GM23248 (cell line): ENCODE results near the gene HOXC9. TPM values are rescaled to one million over a fixed set of nuclear protein-coding genes. Genes with fewer than 3 reads are reported as not detected.

Source experiments
- DNase-seq: peaks from one replicate; pipeline ENCODE4 v3.0.0-alpha.2; 2015
- H2AFZ ChIP-seq: fragments of 200-600 bp; sonication (generic); 2 replicates; pipeline ENCODE4 v1.6.1; 2016; ENCODE audit warnings: antibody characterized with exemption
- H3F3A ChIP-seq: fragments of 200-600 bp; sonication (generic); 2 replicates; pipeline ENCODE4 v1.6.1; 2016; ENCODE audit warnings: mild to moderate bottlenecking, antibody characterized with exemption, mixed run types; ENCODE audit not compliant: insufficient read depth
- H3K27ac ChIP-seq: fragments of 200-600 bp; sonication (generic); 2 replicates; pipeline ENCODE4 v1.5.1; 2016; ENCODE audit warnings: mild to moderate bottlenecking
- H3K27me3 ChIP-seq: fragments of 200-600 bp; sonication (generic); replicated peaks from 2 replicates; pipeline ENCODE4 v1.6.1; 2016; ENCODE audit warnings: mild to moderate bottlenecking; ENCODE audit not compliant: insufficient read depth
- H3K36me3 ChIP-seq: fragments of 200-600 bp; sonication (generic); 2 replicates; pipeline ENCODE4 v1.6.1; 2016; ENCODE audit warnings: low read depth, mild to moderate bottlenecking
- H3K4me1 ChIP-seq: fragments of 200-600 bp; sonication (generic); 2 replicates; pipeline ENCODE4 v1.6.1; 2016; ENCODE audit warnings: mild to moderate bottlenecking; ENCODE audit not compliant: insufficient read depth
- H3K4me2 ChIP-seq: fragments of 200-600 bp; sonication (generic); one replicate; pipeline ENCODE4 v1.6.1; 2016; ENCODE audit warnings: mild to moderate bottlenecking; ENCODE audit not compliant: unreplicated experiment
- H3K4me3 ChIP-seq: fragments of 200-600 bp; sonication (generic); 2 replicates; pipeline ENCODE4 v1.5.1; 2016; ENCODE audit warnings: mild to moderate bottlenecking
- H3K79me2 ChIP-seq: fragments of 200-600 bp; sonication (generic); 2 replicates; pipeline ENCODE4 v1.6.1; 2016; ENCODE audit warnings: mild to moderate bottlenecking; ENCODE audit not compliant: insufficient read depth
- H3K9ac ChIP-seq: fragments of 200-600 bp; sonication (generic); 2 replicates; pipeline ENCODE4 v1.6.1; 2016; ENCODE audit warnings: mild to moderate bottlenecking
- H3K9me2 ChIP-seq: fragments of 200-600 bp; sonication (generic); 2 replicates; pipeline ENCODE4 v1.6.1; 2016; ENCODE audit warnings: mixed run types, mild to moderate bottlenecking, moderate library complexity; ENCODE audit not compliant: insufficient read depth
- H3K9me3 ChIP-seq: fragments of 200-600 bp; sonication (generic); one replicate; pipeline ENCODE4 v1.6.1; 2017; ENCODE audit warnings: low read depth
- H4K20me1 ChIP-seq: fragments of 200-600 bp; sonication (generic); 2 replicates; pipeline ENCODE4 v1.6.0; 2016; ENCODE audit not compliant: insufficient read depth
- EZH2 ChIP-seq: fragments of 200-600 bp; sonication (generic); IDR thresholded peaks from 2 replicates; pipeline ENCODE4 v1.6.1; 2018; ENCODE audit warnings: antibody characterized with exemption, mild to moderate bottlenecking; ENCODE audit not compliant: insufficient read depth, poor library complexity, severe bottlenecking
- EZH2phosphoT487 ChIP-seq: fragments of 200-600 bp; sonication (generic); IDR thresholded peaks from 2 replicates; pipeline ENCODE4 v1.6.1; 2018; ENCODE audit warnings: antibody characterized with exemption, moderate library complexity, mild to moderate bottlenecking, low read depth; ENCODE audit not compliant: insufficient read depth
- WGBS, 2 experiments: methylation state at CpG; one replicate each; pipeline ENCODE4 v1.1.6; 2015 to 2017; ENCODE audit warnings: low lambda C conversion rate in 2 of 2, low coverage in 1 of 2; ENCODE audit errors: missing lambda C conversion rate in 2 of 2; 5-methylcytosine and 5-hydroxymethylcytosine counted together
- in situ Hi-C: fragments of 300-500 bp; cut with MboI; formaldehyde crosslinking; loops from 2 replicates; pipeline ENCODE4 v1.15.0; 2020
- polyA plus RNA-seq: library from polyadenylated mRNA; unstranded; fragments of >200 nt; fragmentation: Nextera tagmentation; extraction: Ambion mirVana; gene quantifications from 2 replicates; pipeline ENCODE4 v1.2.1, GENCODE V29; 2016
- total RNA-seq: library from RNA; depleted of rRNA; stranded (reverse); fragments of >200 nt; shearing (Covaris generic); gene quantifications from 2 replicates; pipeline ENCODE4 v1.2.3, GENCODE V29; 2014

Gene HOXC9
- total and polyA plus RNA-seq, 2 experiments from 2014 or later, result 2.5 to 5.5 TPM

DNA sequence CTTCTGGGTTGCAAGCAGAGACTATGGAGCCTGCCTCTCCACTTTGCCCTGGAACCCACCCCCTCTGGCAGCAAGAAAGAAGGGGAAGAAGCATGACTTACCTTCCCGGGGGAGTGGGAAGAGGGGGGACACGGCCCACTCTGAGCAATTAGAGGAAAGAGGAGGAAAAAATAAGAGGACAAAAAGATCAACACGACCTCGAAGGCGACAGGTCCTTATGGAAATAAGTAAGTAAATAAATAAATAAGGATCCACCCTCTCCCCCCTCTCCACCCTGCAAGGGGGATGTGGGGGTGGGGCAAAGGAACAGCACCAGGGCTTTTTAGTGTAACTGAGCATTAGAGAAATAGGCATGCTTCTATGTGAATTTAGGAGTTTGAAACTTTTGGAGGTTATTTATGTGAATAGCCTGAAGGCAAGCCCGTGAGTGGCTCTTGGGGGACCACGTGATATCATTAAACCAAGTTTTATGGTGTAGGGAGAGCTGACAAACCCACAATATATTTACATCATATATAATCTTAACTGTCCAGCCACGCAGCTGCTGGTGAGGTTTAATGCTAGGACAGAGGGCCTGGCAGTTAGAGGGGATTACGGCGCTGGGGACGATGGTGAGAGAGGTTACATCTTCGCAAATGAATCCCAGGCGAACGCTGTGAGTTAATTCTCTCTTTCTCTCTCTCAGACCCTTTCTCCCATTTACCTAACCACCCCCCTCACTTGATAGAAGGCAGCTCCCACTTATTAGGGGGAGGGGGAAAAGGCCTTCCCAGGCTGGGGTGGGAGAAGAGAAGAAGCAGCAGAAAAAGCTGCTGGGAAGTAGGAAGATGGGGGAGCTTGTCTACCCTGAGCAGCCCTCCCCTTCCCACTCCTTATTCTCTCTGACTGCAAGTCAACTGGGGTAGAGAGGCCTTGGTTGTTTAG, 37.7 kb downstream of the HOXC9 start:
- H3K27me3 ChIP-seq, result no peaks in the 10 kb centered on the region
- peaks cover 44% of the 10 kb centered on the region for H3K79me2 ChIP-seq

DNA sequence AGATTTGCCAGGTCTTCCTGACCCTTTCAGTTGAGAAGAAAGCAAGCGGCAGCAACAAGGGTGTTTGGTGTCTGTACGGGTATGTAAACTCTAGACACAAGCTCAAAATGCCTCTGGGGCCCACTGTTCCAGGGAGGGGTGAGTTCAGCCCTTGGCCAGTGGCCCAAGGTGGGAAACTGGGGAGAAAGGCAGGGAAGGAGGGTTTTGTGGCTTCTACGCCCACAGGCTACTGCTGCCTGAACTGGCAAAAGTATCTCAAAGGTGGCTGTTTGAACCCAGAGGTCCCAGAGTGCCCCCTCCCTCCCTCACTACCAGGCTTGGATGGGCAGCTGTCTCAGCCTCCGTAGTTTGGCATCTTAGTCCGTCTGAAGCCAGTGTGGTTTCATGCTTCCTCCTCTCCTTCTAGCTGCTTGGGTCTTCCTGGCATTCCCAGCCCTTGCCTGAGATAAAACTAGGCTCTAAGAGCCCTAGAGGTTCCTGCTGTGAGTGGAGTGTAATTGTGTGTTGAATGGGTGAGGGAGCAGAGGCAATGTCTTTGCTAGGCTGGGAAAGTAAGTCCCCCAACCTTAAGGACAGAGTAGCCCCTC, 38.4 kb downstream of the HOXC9 start:
- H3K4me3 ChIP-seq, result no peak overlapping the region
- peaks cover 13% of the 10 kb centered on the region for H3K4me1 ChIP-seq

More for the DNA sequence above, 37.7 kb downstream of the HOXC9 start:
- H2AFZ ChIP-seq, result no peak overlapping the region
- no peak for DNase-seq
- 0 out of 2 replicates have a peak, but pooled peaks cover 4% of the 10 kb centered on the region for H3F3A ChIP-seq
- no peaks in the 10 kb centered on the region for H4K20me1 ChIP-seq
- H3K4me3 ChIP-seq, result no peak overlapping the region
- no peaks in the 10 kb centered on the region for H3K9me3 ChIP-seq
- WGBS, 2 experiments, result 78 to 83% methylated on average over 14 of the region's 14 CpGs
- no peaks in the 10 kb centered on the region for H3K36me3 ChIP-seq
- no peaks in the 10 kb centered on the region for H3K9me2 ChIP-seq
- peaks cover 13% of the 10 kb centered on the region for H3K4me1 ChIP-seq
- in situ Hi-C loops, result no loop called here
- TF ChIP-seq EZH2phosphoT487, result no peak
- no peak overlapping the region for H3K4me2 ChIP-seq
- no peak overlapping the region for H3K9ac ChIP-seq
- H3K27ac ChIP-seq, result no peak overlapping the region

DNA sequence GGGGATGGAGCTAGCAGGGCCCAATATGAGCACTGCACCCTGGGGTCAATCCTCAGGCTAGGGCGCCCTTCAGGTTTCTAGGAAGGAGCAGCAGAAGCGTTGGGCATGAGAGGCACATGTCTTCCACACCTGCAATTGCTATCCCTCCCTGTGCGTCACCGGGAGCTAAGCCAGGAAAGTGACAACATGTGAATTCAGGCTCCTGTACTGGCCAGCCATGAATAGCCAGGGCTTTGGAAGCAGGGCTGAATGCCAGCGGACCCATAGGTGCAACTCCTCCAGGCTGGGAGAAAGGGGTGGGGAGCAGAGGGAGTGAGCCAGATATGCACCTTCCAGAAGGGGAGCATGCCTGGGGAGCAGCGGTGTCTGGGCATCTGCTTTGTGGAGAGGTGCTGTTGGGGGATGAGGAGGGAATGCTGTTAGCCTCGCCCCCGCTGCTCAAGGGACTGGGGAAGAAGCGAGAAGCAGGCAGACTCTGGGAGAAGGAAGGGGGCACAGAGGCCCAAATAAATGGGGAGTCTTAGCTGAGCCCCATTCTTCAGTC, 39.0 kb downstream of the HOXC9 start:
- Histone ChIP-seq H3K27ac (no peak overlapping the region), H3K4me1 (peaks cover 13% of the 10 kb centered on the region), H4K20me1 (no peaks in the 10 kb centered on the region), H3K4me2 (no peak overlapping the region), H3K36me3 (no peaks in the 10 kb centered on the region), H3F3A (no peaks in the 10 kb centered on the region), H3K79me2 (peaks cover 40% of the 10 kb centered on the region), H3K9ac (no peak overlapping the region), H3K9me2 (no peaks in the 10 kb centered on the region), H3K4me3 (no peak overlapping the region), H2AFZ (no peak overlapping the region), H3K9me3 (no peaks in the 10 kb centered on the region), H3K27me3 (no peaks in the 10 kb centered on the region)
- no peak for DNase-seq
- 78 to 80% methylated on average over 9 of the region's 9 CpGs for WGBS, 2 experiments
- no peak for TF ChIP-seq EZH2
- no peak for TF ChIP-seq EZH2phosphoT487
- in situ Hi-C loops, result no loop called here

More for the DNA sequence above, 38.4 kb downstream of the HOXC9 start:
- Histone ChIP-seq H2AFZ (no peak overlapping the region), H4K20me1 (no peaks in the 10 kb centered on the region), H3K79me2 (peaks cover 43% of the 10 kb centered on the region), H3K27me3 (no peaks in the 10 kb centered on the region), H3K27ac (no peak overlapping the region), H3K9me3 (no peaks in the 10 kb centered on the region), H3K4me2 (no peak overlapping the region), H3K9me2 (no peaks in the 10 kb centered on the region), H3F3A (no peaks in the 10 kb centered on the region), H3K36me3 (no peaks in the 10 kb centered on the region), H3K9ac (no peak overlapping the region)
- TF ChIP-seq EZH2phosphoT487, result no peak
- no peak for TF ChIP-seq EZH2
- DNase-seq, result no peak
- in situ Hi-C loops, result no loop called here
- WGBS, 2 experiments, result 64 to 72% methylated on average over 5 of the region's 5 CpGs

DNA sequence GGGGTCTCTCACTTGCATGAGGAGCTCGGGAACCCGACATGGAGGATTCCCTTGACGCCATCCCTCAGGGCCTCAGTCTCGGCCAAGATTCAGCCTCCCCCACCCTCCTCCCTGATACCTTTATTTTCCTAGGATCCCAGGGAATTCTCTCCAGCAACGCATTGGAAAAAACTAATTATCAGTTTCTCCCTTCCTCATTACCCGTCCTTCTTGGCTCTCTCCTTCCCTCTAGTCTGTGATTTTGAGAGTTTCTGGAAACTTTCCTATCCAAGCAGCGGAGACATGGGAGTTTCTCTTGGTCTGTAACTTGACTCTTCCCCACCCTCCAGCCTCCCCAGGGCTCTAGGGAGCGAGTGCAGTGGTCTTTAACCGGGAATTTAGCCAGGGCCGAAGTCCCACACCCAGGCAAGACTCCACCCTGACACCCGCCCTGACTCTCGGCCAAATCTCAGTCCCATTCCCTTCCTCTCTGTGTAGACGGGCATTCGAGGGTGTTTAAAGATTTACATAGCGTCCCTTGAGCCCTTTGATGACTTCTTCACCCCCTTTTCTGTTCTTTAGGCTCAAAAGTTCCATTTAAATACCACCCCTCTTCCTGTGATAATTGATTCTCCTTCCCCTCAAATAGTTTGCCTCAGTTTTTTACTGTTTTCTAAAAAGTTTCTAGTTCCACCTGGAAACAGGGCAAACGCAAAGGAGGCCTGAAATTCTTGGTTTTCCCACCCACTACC, 39.6 kb downstream of the HOXC9 start:
- in situ Hi-C loops, result no loop called here
- WGBS, 2 experiments, result 21 to 24% methylated on average over 16 of the region's 16 CpGs
- H3K27me3 ChIP-seq, result no peaks in the 10 kb centered on the region

More for the DNA sequence above, 39.6 kb downstream of the HOXC9 start:
- no peak overlapping the region for H3K27ac ChIP-seq
- peak overlapping the region; percentile 47 for H2AFZ ChIP-seq
- TF ChIP-seq EZH2phosphoT487, result no peak
- TF ChIP-seq EZH2, result no peak
- H3K9me3 ChIP-seq, result no peaks in the 10 kb centered on the region
- no peaks in the 10 kb centered on the region for H3F3A ChIP-seq
- DNase-seq, result peak; percentile 40
- H3K9ac ChIP-seq, result no peak overlapping the region
- H3K4me3 ChIP-seq, result no peak overlapping the region
- H3K79me2 ChIP-seq, result peaks cover 40% of the 10 kb centered on the region
- peak overlapping the region; percentile 22 for H3K4me2 ChIP-seq
- no peaks in the 10 kb centered on the region for H3K36me3 ChIP-seq
- H4K20me1 ChIP-seq, result no peaks in the 10 kb centered on the region
- H3K4me1 ChIP-seq, result peaks cover 13% of the 10 kb centered on the region
- no peaks in the 10 kb centered on the region for H3K9me2 ChIP-seq
